Lung microvascular endothelial cell (primary cell): ENCODE measurements around the gene LSR. TPM values are rescaled to one million over a fixed set of nuclear protein-coding genes. Genes with fewer than 3 reads are reported as not detected.

Source experiments
- total RNA-seq: library from RNA; depleted of rRNA; stranded (reverse); fragments of >200 nt; gene quantifications from 2 replicates; pipeline ENCODE4 v1.2.1, GENCODE V29; 2014

The LSR gene
- total RNA-seq, 1 donor from 2014 or later = 0.20 TPM

Other genes with a start within 250 kb of the LSR start
- 24.6 and 32.9 TPM in 2 replicates for gene GRAMD1A, start 248.7 kb upstream of the LSR start, total RNA-seq
- 5.2 and 5.7 TPM in 2 replicates for gene SCN1B, start 218.5 kb upstream of the LSR start, total RNA-seq
- under 0.01 TPM in 2 replicates for gene HPN, start 207.3 kb upstream of the LSR start, total RNA-seq
- gene FXYD3, start 133.2 kb upstream of the LSR start, total RNA-seq = not detected in 2 replicates
- gene LGI4, start 113.9 kb upstream of the LSR start, total RNA-seq = not detected in 2 replicates
- not detected in 2 replicates for gene FXYD1, start 110.2 kb upstream of the LSR start, total RNA-seq
- not detected in 2 replicates for gene FXYD7, start 105.7 kb upstream of the LSR start, total RNA-seq
- 14.2 and 17.9 TPM in 2 replicates for gene FXYD5, start 94.3 kb upstream of the LSR start, total RNA-seq
- not detected in 2 replicates for gene FAM187B, start 20.3 kb upstream of the LSR start, total RNA-seq
- 25.5 and 52.2 TPM in 2 replicates for gene USF2, start 20.0 kb downstream of the LSR start, total RNA-seq
- gene HAMP, start 33.5 kb downstream of the LSR start, total RNA-seq = under 0.01 TPM in 2 replicates
- gene MAG, start 43.2 kb downstream of the LSR start, total RNA-seq = not detected in 2 replicates
- gene CD22, start 80.2 kb downstream of the LSR start, total RNA-seq = 0.22 TPM in 1 of 2 replicates, not detected in the other
- gene FFAR1, start 98.9 kb downstream of the LSR start, total RNA-seq = not detected in 2 replicates
- under 0.01 TPM in 1 of 2 replicates, not detected in the other for gene FFAR3, start 109.5 kb downstream of the LSR start, total RNA-seq
- not detected in 2 replicates for gene GPR42, start 122.1 kb downstream of the LSR start, total RNA-seq
- gene FFAR2, start 199.3 kb downstream of the LSR start, total RNA-seq = not detected in 2 replicates
- not detected in 2 replicates for gene KRTDAP, start 241.5 kb downstream of the LSR start, total RNA-seq